ENCODE data around the gene ELOA. TPM values are rescaled to one million over a fixed set of nuclear protein-coding genes. Genes with fewer than 3 reads are reported as not detected.

Gene ELOA
- total and polyA plus RNA-seq, 9 of the 15 experiments (the other 6 are each of a cell fraction or from before 2014, with no cell fraction given), result 31.9 to 98.6 (median 61.3) TPM

DNA sequence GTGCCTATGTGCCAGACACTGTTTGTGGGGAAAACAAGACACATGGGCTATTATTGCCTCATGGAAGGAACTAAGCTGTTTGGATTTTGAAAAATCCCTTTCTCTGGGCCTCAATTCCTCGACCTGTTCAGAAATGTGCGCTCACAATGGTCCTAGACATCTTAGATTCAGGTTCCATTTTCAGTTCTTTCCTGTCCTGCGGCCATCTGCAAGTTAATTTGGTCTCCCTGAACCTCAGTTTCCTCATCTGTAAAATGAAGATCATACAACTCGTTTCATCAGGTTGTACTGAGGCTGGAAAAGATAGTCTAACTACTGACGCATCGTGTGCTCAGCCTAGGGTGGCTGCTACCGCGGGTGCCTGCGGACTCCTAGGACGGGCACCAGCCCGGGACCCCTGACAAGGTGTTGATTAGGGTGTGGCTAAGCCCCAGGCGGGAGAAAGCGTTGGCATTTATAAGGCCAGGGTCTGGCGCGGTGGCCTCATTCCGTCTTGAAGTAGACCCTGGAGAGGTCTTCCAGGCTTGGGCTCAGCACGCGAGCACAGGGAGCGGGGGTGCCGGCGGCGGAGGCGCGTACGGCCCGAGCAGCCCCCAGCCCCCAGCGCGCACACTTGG is 493 bp upstream of the ELOA start (continued):
- TF ChIP-seq, protein P1, sequence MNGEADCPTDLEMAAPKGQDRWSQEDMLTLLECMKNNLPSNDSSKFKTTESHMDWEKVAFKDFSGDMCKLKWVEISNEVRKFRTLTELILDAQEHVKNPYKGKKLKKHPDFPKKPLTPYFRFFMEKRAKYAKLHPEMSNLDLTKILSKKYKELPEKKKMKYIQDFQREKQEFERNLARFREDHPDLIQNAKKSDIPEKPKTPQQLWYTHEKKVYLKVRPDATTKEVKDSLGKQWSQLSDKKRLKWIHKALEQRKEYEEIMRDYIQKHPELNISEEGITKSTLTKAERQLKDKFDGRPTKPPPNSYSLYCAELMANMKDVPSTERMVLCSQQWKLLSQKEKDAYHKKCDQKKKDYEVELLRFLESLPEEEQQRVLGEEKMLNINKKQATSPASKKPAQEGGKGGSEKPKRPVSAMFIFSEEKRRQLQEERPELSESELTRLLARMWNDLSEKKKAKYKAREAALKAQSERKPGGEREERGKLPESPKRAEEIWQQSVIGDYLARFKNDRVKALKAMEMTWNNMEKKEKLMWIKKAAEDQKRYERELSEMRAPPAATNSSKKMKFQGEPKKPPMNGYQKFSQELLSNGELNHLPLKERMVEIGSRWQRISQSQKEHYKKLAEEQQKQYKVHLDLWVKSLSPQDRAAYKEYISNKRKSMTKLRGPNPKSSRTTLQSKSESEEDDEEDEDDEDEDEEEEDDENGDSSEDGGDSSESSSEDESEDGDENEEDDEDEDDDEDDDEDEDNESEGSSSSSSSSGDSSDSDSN (IDR thresholded peaks at IDR 0.05; ENCODE audit: borderline replicate concordance in 1 of 2, low read depth in 2 of 2, low read length in 2 of 2), result no peak
- TF ChIP-seq ZNF3 (CRISPR knock-in tag; IDR thresholded peaks at IDR 0.05) (no peak), ZBTB17 (CRISPR knock-in tag; IDR thresholded peaks at IDR 0.05) (0 out of 2 replicates have a peak, but pooled peaks have one; percentile 5), CHCHD3 (CRISPR knock-in tag; IDR thresholded peaks at IDR 0.05) (no peak), ELF4 (CRISPR knock-in tag; IDR thresholded peaks at IDR 0.05) (no peak), BCL6 (CRISPR knock-in tag; IDR thresholded peaks at IDR 0.05) (no peak), PTTG1 (tag; IDR thresholded peaks at IDR 0.05; ENCODE audit: low read depth) (no peak), NCOA4 (IDR thresholded peaks at IDR 0.05; ENCODE audit: partially characterized antibody) (no peak), ZNF431 (CRISPR knock-in tag; IDR thresholded peaks at IDR 0.05) (peak; percentile 17; the same call in 1 of the 2 replicates), HDAC2 (IDR thresholded peaks at IDR 0.05) (peak; percentile 34), ZNF143 (CRISPR knock-in tag; IDR thresholded peaks at IDR 0.05) (no peak), ZNF217 (CRISPR knock-in tag; IDR thresholded peaks at IDR 0.05) (no peak)
- TF ChIP-seq, protein P2, sequence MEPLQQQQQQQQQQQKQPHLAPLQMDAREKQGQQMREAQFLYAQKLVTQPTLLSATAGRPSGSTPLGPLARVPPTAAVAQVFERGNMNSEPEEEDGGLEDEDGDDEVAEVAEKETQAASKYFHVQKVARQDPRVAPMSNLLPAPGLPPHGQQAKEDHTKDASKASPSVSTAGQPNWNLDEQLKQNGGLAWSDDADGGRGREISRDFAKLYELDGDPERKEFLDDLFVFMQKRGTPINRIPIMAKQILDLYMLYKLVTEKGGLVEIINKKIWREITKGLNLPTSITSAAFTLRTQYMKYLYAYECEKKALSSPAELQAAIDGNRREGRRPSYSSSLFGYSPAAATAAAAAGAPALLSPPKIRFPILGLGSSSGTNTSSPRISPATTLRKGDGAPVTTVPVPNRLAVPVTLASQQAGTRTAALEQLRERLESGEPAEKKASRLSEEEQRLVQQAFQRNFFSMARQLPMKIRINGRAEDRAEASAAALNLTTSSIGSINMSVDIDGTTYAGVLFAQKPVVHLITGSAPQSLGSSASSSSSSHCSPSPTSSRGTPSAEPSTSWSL (CRISPR knock-in tag; IDR thresholded peaks at IDR 0.05; ENCODE audit: borderline replicate concordance), result no peak
- TF ChIP-seq, protein P3, sequence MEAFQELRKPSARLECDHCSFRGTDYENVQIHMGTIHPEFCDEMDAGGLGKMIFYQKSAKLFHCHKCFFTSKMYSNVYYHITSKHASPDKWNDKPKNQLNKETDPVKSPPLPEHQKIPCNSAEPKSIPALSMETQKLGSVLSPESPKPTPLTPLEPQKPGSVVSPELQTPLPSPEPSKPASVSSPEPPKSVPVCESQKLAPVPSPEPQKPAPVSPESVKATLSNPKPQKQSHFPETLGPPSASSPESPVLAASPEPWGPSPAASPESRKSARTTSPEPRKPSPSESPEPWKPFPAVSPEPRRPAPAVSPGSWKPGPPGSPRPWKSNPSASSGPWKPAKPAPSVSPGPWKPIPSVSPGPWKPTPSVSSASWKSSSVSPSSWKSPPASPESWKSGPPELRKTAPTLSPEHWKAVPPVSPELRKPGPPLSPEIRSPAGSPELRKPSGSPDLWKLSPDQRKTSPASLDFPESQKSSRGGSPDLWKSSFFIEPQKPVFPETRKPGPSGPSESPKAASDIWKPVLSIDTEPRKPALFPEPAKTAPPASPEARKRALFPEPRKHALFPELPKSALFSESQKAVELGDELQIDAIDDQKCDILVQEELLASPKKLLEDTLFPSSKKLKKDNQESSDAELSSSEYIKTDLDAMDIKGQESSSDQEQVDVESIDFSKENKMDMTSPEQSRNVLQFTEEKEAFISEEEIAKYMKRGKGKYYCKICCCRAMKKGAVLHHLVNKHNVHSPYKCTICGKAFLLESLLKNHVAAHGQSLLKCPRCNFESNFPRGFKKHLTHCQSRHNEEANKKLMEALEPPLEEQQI (IDR thresholded peaks at IDR 0.05), result no peak
- TF ChIP-seq, protein P4, sequence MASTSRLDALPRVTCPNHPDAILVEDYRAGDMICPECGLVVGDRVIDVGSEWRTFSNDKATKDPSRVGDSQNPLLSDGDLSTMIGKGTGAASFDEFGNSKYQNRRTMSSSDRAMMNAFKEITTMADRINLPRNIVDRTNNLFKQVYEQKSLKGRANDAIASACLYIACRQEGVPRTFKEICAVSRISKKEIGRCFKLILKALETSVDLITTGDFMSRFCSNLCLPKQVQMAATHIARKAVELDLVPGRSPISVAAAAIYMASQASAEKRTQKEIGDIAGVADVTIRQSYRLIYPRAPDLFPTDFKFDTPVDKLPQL (IDR thresholded peaks at IDR 0.05; ENCODE audit: extremely low read depth, insufficient read length), result no peak
- TF ChIP-seq, protein P5, sequence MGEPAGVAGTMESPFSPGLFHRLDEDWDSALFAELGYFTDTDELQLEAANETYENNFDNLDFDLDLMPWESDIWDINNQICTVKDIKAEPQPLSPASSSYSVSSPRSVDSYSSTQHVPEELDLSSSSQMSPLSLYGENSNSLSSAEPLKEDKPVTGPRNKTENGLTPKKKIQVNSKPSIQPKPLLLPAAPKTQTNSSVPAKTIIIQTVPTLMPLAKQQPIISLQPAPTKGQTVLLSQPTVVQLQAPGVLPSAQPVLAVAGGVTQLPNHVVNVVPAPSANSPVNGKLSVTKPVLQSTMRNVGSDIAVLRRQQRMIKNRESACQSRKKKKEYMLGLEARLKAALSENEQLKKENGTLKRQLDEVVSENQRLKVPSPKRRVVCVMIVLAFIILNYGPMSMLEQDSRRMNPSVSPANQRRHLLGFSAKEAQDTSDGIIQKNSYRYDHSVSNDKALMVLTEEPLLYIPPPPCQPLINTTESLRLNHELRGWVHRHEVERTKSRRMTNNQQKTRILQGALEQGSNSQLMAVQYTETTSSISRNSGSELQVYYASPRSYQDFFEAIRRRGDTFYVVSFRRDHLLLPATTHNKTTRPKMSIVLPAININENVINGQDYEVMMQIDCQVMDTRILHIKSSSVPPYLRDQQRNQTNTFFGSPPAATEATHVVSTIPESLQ (CRISPR knock-in tag; IDR thresholded peaks at IDR 0.05), result no peak

All from K562 (cell line).